ENCODE results near the gene PDE4DIP.
"Not testable (repeated sequence)": the region's sequence is repeated elsewhere in the genome, so short reads cannot be mapped to it uniquely, and the experiment has no call there.

PDE4DIP gene

GRCh38 chr1:148923798-148924197 lies 79.6 kb downstream of the PDE4DIP start:
- DNase-seq = not testable (repeated sequence)

GRCh38 chr1:148927645-148928044 lies 83.4 kb downstream of the PDE4DIP start:
- not testable (repeated sequence) for DNase-seq

- DNase-seq = not testable (repeated sequence)
These were observed 85.0 kb downstream of the PDE4DIP start for GRCh38 chr1:148929253-148929652.

GRCh38 chr1:148935381-148936002 lies 91.3 kb downstream of the PDE4DIP start:
- DNase-seq = not testable (repeated sequence)

GRCh38 chr1:148942906-148943305 lies 98.7 kb downstream of the PDE4DIP start:
- not testable (repeated sequence) for DNase-seq

GRCh38 chr1:148945130-148945529 lies 100.9 kb downstream of the PDE4DIP start:
- DNase-seq = not testable (repeated sequence)

- peak; percentile 3 for DNase-seq
These were observed 104.5 kb downstream of the PDE4DIP start for GRCh38 chr1:148948768-148949167.

GRCh38 chr1:148951336-148952227 lies 107.4 kb downstream of the PDE4DIP start:
- DNase-seq = peak; percentile 77

- DNase-seq = peak; percentile 79
These were observed 108.2 kb downstream of the PDE4DIP start for GRCh38 chr1:148952253-148952937.

- DNase-seq = peak; percentile 33
These were observed 108.8 kb downstream of the PDE4DIP start for GRCh38 chr1:148952938-148953616.

- DNase-seq = not testable (repeated sequence)
These were observed 109.5 kb downstream of the PDE4DIP start for GRCh38 chr1:148953730-148954129.

- not testable (repeated sequence) for DNase-seq
These were observed 114.1 kb downstream of the PDE4DIP start for GRCh38 chr1:148958343-148958742.

GRCh38 chr1:148960212-148961000 lies 116.2 kb downstream of the PDE4DIP start:
- not testable (repeated sequence) for DNase-seq

- DNase-seq = not testable (repeated sequence)
These were observed 118.1 kb downstream of the PDE4DIP start for GRCh38 chr1:148962127-148962857.

GRCh38 chr1:148966084-148966483 lies 121.9 kb downstream of the PDE4DIP start:
- DNase-seq = not testable (repeated sequence)

GRCh38 chr1:148967580-148967979 lies 123.4 kb downstream of the PDE4DIP start:
- DNase-seq = not testable (repeated sequence)

GRCh38 chr1:148968682-148969081 lies 124.5 kb downstream of the PDE4DIP start:
- not testable (repeated sequence) for DNase-seq

GRCh38 chr1:148969126-148969525 lies 124.9 kb downstream of the PDE4DIP start:
- DNase-seq = not testable (repeated sequence)

- peak; percentile 42 for DNase-seq
These were observed 131.2 kb downstream of the PDE4DIP start for GRCh38 chr1:148975453-148975852.

GRCh38 chr1:148975866-148976537 lies 131.8 kb downstream of the PDE4DIP start:
- peak; percentile 70 for DNase-seq

Data from activated CD4-positive, alpha-beta T cell treated with anti-CD3 and anti-CD28 coated beads, Interleukin-2, Interleukin-6, amounts not matched to agents 100 ng/mL and 50 ng/mL, durations not matched to agents 16 hours and 8 hours (primary cell).